Liver (tissue), 9 donors: ENCODE measurements around the gene FYB1. TPM values are rescaled to one million over a fixed set of nuclear protein-coding genes. Genes with fewer than 3 reads are reported as not detected.

Experiments
- DNase-seq: peaks from one replicate; pipeline ENCODE4 v3.0.0-alpha.2; 2017; ENCODE audit warnings: low spot score
- H3K27ac ChIP-seq, 2 donors: one replicate each; pipeline ENCODE4 v1.7.0; 2013; ENCODE audit warnings: inconsistent platforms in 2 of 2, low read length in 2 of 2, control low read depth in 1 of 2, low read depth in 1 of 2, mild to moderate bottlenecking in 1 of 2
- H3K27me3 ChIP-seq, 4 donors: one replicate each; pipeline versions ENCODE4 v1.6.1 to v1.7.0; 2013; ENCODE audit warnings: low read length in 3 of 4, inconsistent platforms in 1 of 4, mild to moderate bottlenecking in 1 of 4, moderate library complexity in 1 of 4; ENCODE audit not compliant: control insufficient read depth in 4 of 4, insufficient read depth in 4 of 4
- H3K36me3 ChIP-seq, 4 donors: one replicate each; pipeline versions ENCODE4 v1.6.1 to v1.7.0; 2013; ENCODE audit warnings: low read length in 3 of 4, mild to moderate bottlenecking in 3 of 4, low read depth in 1 of 4, moderate library complexity in 1 of 4; ENCODE audit not compliant: control insufficient read depth in 4 of 4, insufficient read depth in 3 of 4
- H3K4me1 ChIP-seq, 4 donors: one replicate each; pipeline versions ENCODE4 v1.6.1 to v1.7.0; 2013; ENCODE audit warnings: low read length in 3 of 4, mild to moderate bottlenecking in 3 of 4, moderate library complexity in 1 of 4; ENCODE audit not compliant: control insufficient read depth in 4 of 4, insufficient read depth in 4 of 4
- H3K4me3 ChIP-seq, 3 donors: one replicate each; pipeline versions ENCODE4 v1.6.1 to v1.7.0; 2013; ENCODE audit warnings: low read length in 3 of 3, control low read depth in 1 of 3, low read depth in 1 of 3, mild to moderate bottlenecking in 1 of 3
- H3K9ac ChIP-seq, 2 donors: one replicate each; pipeline ENCODE4 v1.7.0; 2013; ENCODE audit warnings: low read length in 2 of 2, mild to moderate bottlenecking in 2 of 2, moderate library complexity in 2 of 2, control low read depth in 1 of 2, low read depth in 1 of 2
- H3K9me3 ChIP-seq, 4 donors: one replicate each; pipeline versions ENCODE4 v1.6.1 to v1.7.0; 2013; ENCODE audit warnings: low read length in 3 of 4; ENCODE audit not compliant: control insufficient read depth in 4 of 4
- EGR1 ChIP-seq, 2 donors: IDR thresholded peaks; 2 replicates each; pipeline ENCODE4 v1.6.1; 2016 to 2018; ENCODE audit warnings: antibody characterized with exemption in 2 of 2, low read depth in 2 of 2
- FOXA1 ChIP-seq: IDR thresholded peaks from 2 replicates; pipeline ENCODE4 v1.6.1; 2016; ENCODE audit warnings: antibody characterized with exemption
- FOXA2 ChIP-seq: IDR thresholded peaks from 2 replicates; pipeline ENCODE4 v1.6.1; 2016; ENCODE audit warnings: antibody characterized with exemption
- HNF4A ChIP-seq, 2 donors: conservative IDR thresholded peaks; 2 replicates each; pipeline ENCODE4 v1.6.1; 2016; ENCODE audit warnings: antibody characterized with exemption in 2 of 2, mild to moderate bottlenecking in 2 of 2
- HNF4G ChIP-seq: IDR thresholded peaks from 2 replicates; pipeline ENCODE4 v1.6.1; 2016; ENCODE audit warnings: antibody characterized with exemption
- JUND ChIP-seq, 2 donors: IDR thresholded peaks; 2 replicates each; pipeline ENCODE4 v1.6.1; 2016; ENCODE audit warnings: antibody characterized with exemption in 2 of 2
- NR2F2 ChIP-seq: IDR thresholded peaks from 2 replicates; pipeline ENCODE4 v1.6.1; 2016; ENCODE audit warnings: antibody characterized with exemption
- RAD21 ChIP-seq, 2 donors: IDR thresholded peaks; 2 replicates each; pipeline ENCODE4 v1.6.1; 2016; ENCODE audit warnings: antibody characterized with exemption in 2 of 2, mild to moderate bottlenecking in 2 of 2
- REST ChIP-seq: IDR thresholded peaks from 2 replicates; pipeline ENCODE4 v1.6.1; 2016; ENCODE audit warnings: antibody characterized with exemption, mild to moderate bottlenecking
- RXRA ChIP-seq, 2 donors: IDR thresholded peaks; 2 replicates each; pipeline ENCODE4 v1.6.1; 2017 to 2018; ENCODE audit warnings: antibody characterized with exemption in 2 of 2, mild to moderate bottlenecking in 1 of 2
- SP1 ChIP-seq: IDR thresholded peaks from 2 replicates; pipeline ENCODE4 v1.6.1; 2018; ENCODE audit warnings: antibody characterized with exemption, mild to moderate bottlenecking
- TAF1 ChIP-seq: conservative IDR thresholded peaks from 2 replicates; pipeline ENCODE4 v1.6.1; 2016; ENCODE audit warnings: antibody characterized with exemption, mild to moderate bottlenecking
- YY1 ChIP-seq: IDR thresholded peaks from 2 replicates; pipeline ENCODE4 v1.6.1; 2016; ENCODE audit warnings: antibody characterized with exemption, mild to moderate bottlenecking
- ZBTB33 ChIP-seq: IDR thresholded peaks from 2 replicates; pipeline ENCODE4 v1.6.1; 2016; ENCODE audit warnings: antibody characterized with exemption
- WGBS: extraction: QIAGEN DNeasy Blood & Tissue Kit; methylation state at CpG from one replicate; pipeline ENCODE4 v1.1.7; 2013; 5-methylcytosine and 5-hydroxymethylcytosine counted together
- polyA plus RNA-seq, 2 donors: library from polyadenylated mRNA; stranded (reverse) in 1 of 2; unstranded in 1 of 2; fragments of 200-250 nt in 1 of 2; fragments of >200 nt in 1 of 2; fragmentation: Nextera tagmentation in 1 of 2; extraction: Ambion mirVana in 1 of 2; gene quantifications; one replicate each; pipeline versions ENCODE4 v1.2.1 to v1.2.3, GENCODE V29; 2013 to 2015
- total RNA-seq, 2 donors: library from RNA; depleted of rRNA; stranded (reverse); fragments of >200 nt; gene quantifications; one replicate each; pipeline ENCODE4 v1.2.3, GENCODE V29; 2014
- TF ChIP-seq, protein P1 (sequence below): IDR thresholded peaks from 2 replicates; pipeline ENCODE4 v1.6.1; 2016; ENCODE audit warnings: antibody characterized with exemption
- TF ChIP-seq, protein P2 (sequence below): IDR thresholded peaks from 2 replicates; pipeline ENCODE4 v1.6.1; 2016; ENCODE audit warnings: antibody characterized with exemption
- TF ChIP-seq, protein P3 (sequence below): fragments of 150-350 bp; IDR thresholded peaks from 2 replicates; pipeline ENCODE4 v1.5.1; 2017; ENCODE audit warnings: improper control_type of control experiment, low read depth, low read length; ENCODE audit not compliant: missing input control
- donor health status: healthy.
- donor health status: healthy.
- donor health status: healthy.
- donor health status: healthy.
- donor health status: healthy.

Gene FYB1
- total and polyA plus RNA-seq, 4 donors, result 2.3 to 14.6 (median 6.9) TPM

DNA sequence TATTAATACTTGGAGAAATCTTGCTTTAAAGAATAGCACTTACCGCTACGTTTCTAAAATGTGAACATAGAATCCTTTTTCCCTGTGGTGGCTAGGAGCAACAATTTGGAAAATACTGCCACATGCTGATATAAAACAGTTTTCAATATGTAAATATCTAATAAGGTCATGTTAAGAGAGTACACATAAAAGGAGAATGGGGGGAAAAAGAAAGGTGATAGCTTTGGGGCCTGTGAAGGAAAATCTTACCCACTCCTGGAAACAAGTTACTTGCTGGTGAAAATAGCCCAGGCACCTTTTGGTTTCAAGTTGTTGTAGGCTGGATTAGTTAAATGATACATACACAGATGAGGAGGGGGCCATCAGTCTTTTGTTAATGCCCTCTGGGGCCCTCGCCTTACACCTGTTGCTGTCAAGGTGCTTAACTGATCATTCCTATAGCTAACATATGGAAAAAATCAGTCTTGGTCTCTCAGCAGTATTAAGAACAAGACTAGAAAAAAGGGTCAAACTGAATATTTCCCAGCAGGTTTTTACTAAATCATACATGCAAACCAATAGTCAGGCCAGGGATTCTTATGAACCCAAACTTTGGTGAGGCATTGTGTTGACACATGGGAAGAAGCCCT lies 24.1 kb downstream of the FYB1 start:
- Histone ChIP-seq H3K27me3 (peaks cover 0 to 3% (median 0%) of the 10 kb centered on the region in 4 donors), H3K27ac (no peak overlapping the region), H3K36me3 (no peaks in the 10 kb centered on the region), H3K4me3 (no peak overlapping the region), H3K9ac (no peak overlapping the region), H3K9me3 (no peaks in the 10 kb centered on the region), H3K4me1 (no peaks in the 10 kb centered on the region)
- no peak for TF ChIP-seq HNF4A (conservative IDR thresholded peaks at IDR 0.05)
- TF ChIP-seq, protein P1, sequence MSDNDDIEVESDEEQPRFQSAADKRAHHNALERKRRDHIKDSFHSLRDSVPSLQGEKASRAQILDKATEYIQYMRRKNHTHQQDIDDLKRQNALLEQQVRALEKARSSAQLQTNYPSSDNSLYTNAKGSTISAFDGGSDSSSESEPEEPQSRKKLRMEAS, result no peak
- TF ChIP-seq FOXA1, result no peak
- TF ChIP-seq ZBTB33, result no peak
- TF ChIP-seq HNF4G, result no peak
- TF ChIP-seq, protein P2, sequence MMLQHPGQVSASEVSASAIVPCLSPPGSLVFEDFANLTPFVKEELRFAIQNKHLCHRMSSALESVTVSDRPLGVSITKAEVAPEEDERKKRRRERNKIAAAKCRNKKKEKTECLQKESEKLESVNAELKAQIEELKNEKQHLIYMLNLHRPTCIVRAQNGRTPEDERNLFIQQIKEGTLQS, result no peak
- TF ChIP-seq, protein P3, sequence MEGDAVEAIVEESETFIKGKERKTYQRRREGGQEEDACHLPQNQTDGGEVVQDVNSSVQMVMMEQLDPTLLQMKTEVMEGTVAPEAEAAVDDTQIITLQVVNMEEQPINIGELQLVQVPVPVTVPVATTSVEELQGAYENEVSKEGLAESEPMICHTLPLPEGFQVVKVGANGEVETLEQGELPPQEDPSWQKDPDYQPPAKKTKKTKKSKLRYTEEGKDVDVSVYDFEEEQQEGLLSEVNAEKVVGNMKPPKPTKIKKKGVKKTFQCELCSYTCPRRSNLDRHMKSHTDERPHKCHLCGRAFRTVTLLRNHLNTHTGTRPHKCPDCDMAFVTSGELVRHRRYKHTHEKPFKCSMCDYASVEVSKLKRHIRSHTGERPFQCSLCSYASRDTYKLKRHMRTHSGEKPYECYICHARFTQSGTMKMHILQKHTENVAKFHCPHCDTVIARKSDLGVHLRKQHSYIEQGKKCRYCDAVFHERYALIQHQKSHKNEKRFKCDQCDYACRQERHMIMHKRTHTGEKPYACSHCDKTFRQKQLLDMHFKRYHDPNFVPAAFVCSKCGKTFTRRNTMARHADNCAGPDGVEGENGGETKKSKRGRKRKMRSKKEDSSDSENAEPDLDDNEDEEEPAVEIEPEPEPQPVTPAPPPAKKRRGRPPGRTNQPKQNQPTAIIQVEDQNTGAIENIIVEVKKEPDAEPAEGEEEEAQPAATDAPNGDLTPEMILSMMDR, result no peak
- no peak for TF ChIP-seq RXRA (IDR thresholded peaks at IDR 0.05)
- TF ChIP-seq YY1, result no peak
- TF ChIP-seq EGR1 (IDR thresholded peaks at IDR 0.05; ENCODE audit: low read depth in 2 of 2), result no peak
- TF ChIP-seq REST, result no peak
- TF ChIP-seq RAD21 (IDR thresholded peaks at IDR 0.05), result no peak
- no peak for TF ChIP-seq TAF1
- TF ChIP-seq SP1, result no peak
- TF ChIP-seq JUND (IDR thresholded peaks at IDR 0.05), result no peak
- TF ChIP-seq NR2F2, result no peak
- TF ChIP-seq FOXA2, result no peak
- no peak for DNase-seq
- 96% methylated on average over 3 of the region's 3 CpGs for WGBS
